Gastroesophageal sphincter (tissue), 3 donors: ENCODE results near the gene EPHA8.

ENCODE experiments used
- EP300 ChIP-seq: sonication (generic); formaldehyde crosslinking; IDR thresholded peaks from one replicate; pipeline ENCODE4 v1.6.1; 2017; ENCODE audit warnings: antibody characterized with exemption, mild to moderate bottlenecking
- POLR2A ChIP-seq, 2 donors: fragments of 450-650 bp; IDR thresholded peaks; one replicate each; pipeline ENCODE4 v1.6.1; 2017; ENCODE audit warnings: antibody characterized with exemption in 2 of 2, mild to moderate bottlenecking in 2 of 2, moderate library complexity in 1 of 2
- POLR2AphosphoS5 ChIP-seq: sonication (generic); formaldehyde crosslinking; IDR thresholded peaks from one replicate; pipeline ENCODE4 v1.6.1; 2017; ENCODE audit warnings: antibody characterized with exemption
- TF ChIP-seq, protein P1 (sequence below), 4 experiments: fragments of 200-600 bp in 2 of 4; fragments of 450-650 bp in 2 of 4; sonication (generic) in 1 of 4; IDR thresholded peaks; one replicate each; pipeline ENCODE4 v1.5.1; 2017 to 2019; ENCODE audit warnings: antibody characterized with exemption in 4 of 4, mild to moderate bottlenecking in 2 of 4, moderate library complexity in 2 of 4

DNA sequence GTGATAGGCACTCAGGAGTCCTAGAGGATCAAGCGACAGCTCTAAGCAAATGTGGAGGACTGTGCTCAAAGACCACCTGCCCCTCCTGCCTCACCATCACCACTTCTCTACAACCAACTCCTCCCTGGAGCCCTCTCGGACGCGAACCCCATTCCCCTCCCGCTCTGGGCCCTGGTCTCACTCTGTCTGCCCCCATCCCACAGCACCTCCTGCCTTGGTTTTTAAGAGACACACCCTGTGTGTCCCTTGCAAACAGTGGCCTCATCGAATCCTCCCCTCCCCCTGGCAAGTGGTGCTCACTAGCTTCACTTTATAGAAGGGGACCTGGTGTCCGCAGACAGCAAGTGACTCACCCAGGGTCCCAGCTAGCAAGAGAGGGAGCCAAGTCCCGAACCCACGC, 28.8 kb downstream of the EPHA8 start:
- TF ChIP-seq, protein P1, sequence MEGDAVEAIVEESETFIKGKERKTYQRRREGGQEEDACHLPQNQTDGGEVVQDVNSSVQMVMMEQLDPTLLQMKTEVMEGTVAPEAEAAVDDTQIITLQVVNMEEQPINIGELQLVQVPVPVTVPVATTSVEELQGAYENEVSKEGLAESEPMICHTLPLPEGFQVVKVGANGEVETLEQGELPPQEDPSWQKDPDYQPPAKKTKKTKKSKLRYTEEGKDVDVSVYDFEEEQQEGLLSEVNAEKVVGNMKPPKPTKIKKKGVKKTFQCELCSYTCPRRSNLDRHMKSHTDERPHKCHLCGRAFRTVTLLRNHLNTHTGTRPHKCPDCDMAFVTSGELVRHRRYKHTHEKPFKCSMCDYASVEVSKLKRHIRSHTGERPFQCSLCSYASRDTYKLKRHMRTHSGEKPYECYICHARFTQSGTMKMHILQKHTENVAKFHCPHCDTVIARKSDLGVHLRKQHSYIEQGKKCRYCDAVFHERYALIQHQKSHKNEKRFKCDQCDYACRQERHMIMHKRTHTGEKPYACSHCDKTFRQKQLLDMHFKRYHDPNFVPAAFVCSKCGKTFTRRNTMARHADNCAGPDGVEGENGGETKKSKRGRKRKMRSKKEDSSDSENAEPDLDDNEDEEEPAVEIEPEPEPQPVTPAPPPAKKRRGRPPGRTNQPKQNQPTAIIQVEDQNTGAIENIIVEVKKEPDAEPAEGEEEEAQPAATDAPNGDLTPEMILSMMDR (IDR thresholded peaks at IDR 0.05): no peak
- no peak for TF ChIP-seq POLR2A (IDR thresholded peaks at IDR 0.05)
- no peak for TF ChIP-seq EP300
- TF ChIP-seq POLR2AphosphoS5: no peak
